NCI-H510A (cell line): ENCODE data around the gene SRGAP2.
"Not testable (repeated sequence)": the region's sequence is repeated elsewhere in the genome, so short reads cannot be mapped to it uniquely, and the experiment has no call there.

Experiments
- DNase-seq: peaks from one replicate; lab custom pipeline; 2025; lab: John Stamatoyannopoulos, UW

The SRGAP2 gene

DNA sequence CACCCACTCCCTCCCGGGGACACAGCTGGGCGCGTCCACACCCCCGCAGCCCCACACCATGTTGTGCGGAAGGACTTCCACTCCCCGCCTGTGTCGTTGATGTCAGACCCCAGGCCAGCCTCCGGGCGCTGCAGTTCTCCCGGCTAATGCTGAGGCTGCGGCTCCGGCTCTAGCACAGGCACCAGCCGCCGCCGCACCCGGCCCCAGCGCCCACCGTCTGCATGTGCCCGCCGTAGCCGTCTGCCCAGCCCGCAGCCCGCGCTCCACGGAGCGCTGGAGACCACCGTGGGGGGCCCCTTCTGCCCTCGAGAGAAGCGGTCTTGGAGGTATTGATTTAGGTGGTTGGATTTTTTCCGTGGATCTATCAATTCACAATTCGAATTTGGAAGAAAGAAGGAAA lies 2.2 kb downstream of the SRGAP2 start:
- not testable (repeated sequence) for DNase-seq

GRCh38 chr1:206210802-206211201 lies 7.5 kb downstream of the SRGAP2 start:
- not testable (repeated sequence) for DNase-seq

DNA sequence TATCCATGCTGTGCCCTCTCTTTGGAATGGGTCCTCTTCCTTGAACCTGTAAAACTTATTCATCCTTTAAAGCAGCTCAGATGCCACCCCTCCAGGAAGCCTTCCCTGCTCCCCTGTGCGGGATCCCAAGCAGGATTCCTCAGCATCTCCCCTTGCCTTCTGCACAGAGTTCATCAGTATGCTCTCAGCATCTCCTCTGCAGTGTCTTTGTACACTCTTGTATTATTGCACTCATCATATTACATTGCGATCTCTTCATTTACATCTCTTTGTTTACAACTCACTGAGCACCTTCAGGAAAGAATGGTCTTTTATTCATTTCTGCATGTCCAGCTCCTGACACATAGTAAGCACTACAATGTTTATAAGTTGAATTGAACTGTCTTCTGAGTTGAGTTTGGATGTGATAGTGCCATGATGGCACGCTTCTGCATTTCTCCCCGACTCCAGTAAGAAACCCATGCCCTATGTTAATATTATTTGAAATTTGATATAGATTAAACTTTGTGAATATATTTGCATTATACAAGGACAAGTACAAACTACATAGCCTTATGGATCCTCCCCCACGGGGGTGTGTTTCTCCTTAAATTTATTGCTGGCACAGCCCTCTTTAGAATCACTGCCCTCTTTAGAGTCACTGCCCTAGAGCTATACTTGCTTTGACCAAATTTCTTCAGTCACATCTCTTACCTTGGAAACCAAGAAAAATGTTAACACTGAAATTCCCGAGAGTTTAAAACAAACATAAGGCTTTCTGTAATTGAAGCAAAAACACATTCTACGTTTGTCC lies 12.5 kb downstream of the SRGAP2 start:
- DNase-seq, result not testable (repeated sequence)

DNA sequence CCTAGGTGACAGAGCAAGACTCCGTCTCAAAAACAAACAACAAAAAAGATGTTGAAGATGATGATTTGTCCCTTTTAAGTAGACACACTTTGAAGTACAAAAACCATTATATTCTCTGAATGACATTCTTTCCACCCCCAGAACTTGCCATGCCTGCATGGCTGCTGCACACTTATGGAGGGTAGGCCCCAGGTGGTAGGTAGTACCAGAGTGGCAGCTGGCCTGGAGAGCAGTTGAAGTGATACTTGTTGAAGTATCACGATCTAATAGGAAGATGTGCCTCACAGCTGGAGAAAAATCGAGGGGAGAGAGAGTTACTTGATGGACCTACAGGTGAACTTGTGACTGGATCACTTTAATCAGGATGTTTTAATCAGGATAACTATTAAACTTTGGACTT lies 14.9 kb downstream of the SRGAP2 start:
- not testable (repeated sequence) for DNase-seq

DNA sequence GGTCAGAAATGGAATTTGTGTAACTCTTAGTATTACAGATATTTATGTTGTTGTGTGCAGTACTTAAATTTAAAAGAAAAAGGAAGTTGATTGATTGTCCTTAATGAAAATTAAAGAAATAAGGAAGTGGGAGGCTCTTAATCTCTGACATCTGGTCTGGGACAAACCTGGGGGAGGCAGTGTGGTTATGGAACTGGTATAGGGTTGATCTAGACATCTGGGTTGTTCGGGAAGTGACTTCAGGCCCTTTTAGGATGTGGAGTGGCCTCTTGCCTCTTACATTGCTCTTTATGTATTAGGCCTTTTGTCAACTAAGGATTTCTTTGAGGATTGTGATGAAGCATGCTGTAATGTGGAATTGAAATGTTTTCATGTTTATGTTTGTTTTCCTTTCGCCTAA lies 15.4 kb downstream of the SRGAP2 start:
- not testable (repeated sequence) for DNase-seq

GRCh38 chr1:206219514-206220331 lies 16.4 kb downstream of the SRGAP2 start:
- not testable (repeated sequence) for DNase-seq

DNA sequence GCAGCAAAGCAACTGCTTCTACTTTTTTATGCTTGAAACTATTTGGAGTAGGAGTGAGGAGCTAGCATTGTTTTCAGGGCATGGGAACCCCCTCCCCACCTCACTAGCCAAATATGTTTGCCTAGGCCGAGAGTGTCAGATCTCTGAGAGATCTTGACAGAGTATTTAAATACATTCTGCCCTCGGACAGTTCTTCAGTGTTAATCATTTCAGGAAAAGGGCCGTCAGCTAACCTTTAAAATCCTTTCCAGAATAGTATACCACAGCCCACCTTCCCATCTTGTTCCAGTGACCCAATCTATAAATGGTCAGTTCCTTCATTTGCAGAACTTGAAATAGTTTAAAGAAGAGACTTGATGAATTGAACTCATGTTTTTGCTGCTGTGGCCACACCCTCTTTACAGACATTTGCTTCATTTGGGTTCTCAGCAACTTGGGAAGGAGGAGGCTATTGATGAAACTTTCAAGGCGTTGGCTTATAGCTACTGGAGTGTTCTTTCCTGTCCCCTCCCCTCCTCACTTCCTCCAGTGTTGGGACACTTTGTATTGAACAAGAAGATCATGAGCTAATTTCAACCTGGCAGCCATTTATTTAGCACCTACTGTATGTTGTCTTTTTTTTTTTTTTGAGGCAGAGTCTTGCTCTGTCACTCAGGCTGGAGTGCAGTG lies 17.1 kb downstream of the SRGAP2 start:
- not testable (repeated sequence) for DNase-seq

DNA sequence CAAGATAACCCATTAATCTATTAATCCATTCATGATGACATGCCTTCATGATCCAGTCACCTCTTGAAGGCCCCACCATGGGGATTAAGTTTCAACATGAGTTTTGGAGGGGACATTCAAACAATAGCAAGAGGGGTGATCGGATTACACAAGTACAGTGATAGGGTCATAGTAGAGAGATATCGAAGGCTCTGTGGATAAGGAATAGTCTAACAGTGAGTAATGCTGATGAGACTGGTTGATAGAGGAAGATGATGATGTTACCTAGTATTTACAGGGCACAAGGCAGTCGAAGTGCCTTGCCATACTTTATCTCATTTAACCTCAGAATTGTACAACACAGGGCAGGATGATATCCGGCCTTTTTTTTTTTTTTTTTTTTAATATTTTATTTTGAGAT lies 18.2 kb downstream of the SRGAP2 start:
- DNase-seq, result not testable (repeated sequence)

- DNase-seq, result not testable (repeated sequence)
These were observed 20.9 kb downstream of the SRGAP2 start for GRCh38 chr1:206224190-206224776.

DNA sequence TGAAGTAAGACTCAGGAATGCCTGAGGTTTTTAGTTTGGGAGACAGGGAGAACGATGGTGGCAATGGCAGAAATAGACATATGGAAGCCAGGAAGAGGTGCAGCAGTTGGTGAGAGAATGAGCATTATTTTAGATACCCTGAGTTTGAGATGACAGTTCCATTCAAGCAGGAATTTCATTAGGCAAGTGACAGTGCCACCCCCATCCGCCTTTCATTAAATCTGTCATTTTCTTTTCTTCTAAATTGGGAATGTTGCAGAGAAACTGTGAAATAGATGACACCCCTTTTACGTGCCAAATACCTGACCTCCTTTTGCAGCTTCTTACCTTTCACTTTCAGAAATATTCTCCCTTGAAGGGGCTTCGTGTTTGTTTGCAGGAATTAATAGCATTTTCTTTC lies 22.0 kb downstream of the SRGAP2 start:
- DNase-seq, result not testable (repeated sequence)

DNA sequence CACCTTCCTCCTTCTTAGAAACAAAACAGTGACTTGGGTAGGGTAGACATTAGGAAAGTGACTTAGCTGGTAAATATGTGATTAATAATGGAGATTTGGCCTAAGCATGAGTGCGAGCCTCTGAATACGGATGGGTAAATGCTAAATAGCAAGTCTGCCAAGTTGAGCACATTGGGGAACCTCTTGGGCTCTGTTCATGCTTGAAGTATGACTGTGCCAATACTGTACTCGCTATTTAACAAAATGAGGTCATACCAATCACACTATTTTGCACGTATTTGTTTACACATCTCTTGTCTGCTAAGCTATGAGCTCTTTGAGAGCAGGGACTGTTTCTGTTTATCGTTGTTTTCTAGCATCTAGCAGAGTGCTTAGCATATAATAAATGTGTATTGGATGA lies 23.5 kb downstream of the SRGAP2 start:
- DNase-seq, result not testable (repeated sequence)

- not testable (repeated sequence) for DNase-seq
These were observed 25.9 kb downstream of the SRGAP2 start for GRCh38 chr1:206229286-206229685.

DNA sequence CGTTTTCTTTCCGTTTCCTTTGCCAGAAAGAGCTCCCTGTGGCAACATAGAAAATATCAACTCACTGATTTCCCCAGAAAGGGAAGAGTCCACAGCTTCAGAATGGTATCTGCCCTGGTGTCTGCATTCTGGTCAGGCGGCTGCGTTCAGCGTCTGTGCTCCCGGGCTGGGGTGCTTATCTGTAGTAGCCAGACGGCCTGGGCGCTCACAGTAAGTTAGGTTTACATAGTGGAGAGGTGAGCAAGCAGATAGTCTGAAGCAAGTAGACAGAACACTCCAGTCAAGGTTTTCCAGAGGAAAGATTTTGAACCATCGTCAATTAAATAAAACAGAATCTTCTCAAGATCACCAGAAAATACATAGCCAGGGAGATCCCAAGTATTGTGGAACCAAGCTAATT lies 28.6 kb downstream of the SRGAP2 start:
- not testable (repeated sequence) for DNase-seq

- not testable (repeated sequence) for DNase-seq
These were observed 29.8 kb downstream of the SRGAP2 start for GRCh38 chr1:206232970-206233645.

DNA sequence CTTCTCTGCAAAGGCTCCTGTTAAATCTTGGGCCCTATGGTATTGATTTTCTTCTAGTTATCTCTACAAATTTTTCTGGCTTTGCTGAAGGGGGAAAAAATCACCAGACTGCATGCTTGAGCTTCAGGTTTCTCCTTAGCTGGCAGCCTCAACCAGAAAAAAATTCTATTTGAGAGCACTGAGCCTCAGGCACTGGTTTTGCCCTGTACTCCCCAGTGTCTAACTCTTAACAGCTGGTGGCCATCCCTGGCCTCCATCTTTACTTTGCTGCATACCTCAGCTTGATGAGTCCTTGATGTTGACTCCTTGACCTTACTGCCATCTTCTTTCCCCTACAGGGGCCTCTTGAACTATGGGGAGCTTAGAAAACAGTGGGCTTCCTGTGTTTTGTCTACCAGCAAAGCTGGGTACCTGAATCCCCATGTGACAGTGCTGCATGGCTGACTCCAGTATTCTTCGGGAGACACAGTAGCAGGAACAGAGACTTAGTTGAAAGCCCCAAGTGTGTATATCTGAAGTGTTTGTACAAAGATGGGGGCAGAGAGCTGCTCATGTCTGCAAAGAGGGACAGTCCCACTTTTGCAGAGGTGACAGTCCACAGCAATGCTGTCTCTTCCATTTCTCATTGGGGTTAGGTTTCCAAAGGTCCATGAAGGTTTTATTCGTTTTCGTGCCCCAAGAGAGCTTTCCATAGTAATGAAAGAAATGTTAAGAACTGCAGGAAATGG lies 31.0 kb downstream of the SRGAP2 start:
- DNase-seq, result not testable (repeated sequence)

DNA sequence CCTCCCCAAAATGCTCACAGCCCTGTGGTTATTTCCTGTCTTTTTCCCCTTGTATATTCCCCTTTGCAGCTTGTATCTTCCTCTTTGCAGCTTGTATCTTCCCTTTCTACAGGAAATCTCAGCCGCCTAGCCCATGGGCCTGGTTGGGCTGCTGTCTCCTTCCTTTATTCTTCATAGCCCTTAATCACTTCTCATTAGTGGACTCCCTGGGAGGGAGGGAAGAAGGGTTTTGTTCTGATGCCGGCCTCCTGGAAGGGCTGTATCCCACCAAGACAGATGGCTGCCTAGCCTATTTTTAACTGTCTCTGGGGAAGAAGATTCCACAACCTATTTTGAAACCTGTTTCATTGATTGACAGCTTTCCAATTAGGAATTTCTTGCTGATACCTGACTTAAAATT lies 31.8 kb downstream of the SRGAP2 start:
- not testable (repeated sequence) for DNase-seq

DNA sequence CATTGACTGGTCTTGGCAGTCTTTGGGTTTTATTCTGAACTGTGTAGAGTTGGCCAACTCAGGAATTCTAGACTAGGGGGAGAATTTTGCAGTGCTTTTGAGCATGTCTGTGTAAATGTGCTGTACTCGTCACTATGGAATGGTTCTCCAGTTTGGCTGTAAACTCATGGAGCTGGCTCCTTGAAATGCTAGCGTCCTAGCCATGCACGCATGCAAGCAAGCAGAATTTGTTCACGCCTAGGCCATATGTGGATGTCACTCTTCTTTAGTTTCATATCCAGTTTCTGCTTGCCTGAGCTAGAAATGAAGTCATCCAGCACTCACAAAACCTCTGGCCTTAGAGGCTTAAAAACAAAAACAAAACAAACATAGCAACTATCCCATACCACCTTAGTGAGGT lies 36.9 kb downstream of the SRGAP2 start:
- not testable (repeated sequence) for DNase-seq

- not testable (repeated sequence) for DNase-seq
These were observed 40.0 kb downstream of the SRGAP2 start for GRCh38 chr1:206243335-206243734.

DNA sequence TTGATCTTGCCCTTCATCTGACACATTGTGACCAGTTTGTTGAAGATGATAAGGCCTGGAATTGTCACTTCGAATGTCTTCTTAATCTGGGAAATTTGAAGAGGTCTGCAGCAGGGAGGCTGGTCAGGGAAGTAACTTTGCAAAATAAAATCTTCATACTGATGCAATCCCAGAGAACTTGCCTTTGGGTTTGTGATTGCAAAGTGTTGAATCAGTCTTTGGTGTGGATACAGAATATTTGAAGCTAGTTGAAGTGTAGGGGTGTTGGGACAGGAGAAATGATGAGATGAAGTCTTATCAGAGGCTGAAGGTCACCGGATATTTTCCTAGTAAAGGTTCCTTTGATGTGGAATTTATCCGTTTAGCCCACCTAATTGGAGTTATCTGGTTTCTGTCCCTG lies 42.1 kb downstream of the SRGAP2 start:
- not testable (repeated sequence) for DNase-seq

GRCh38 chr1:206246129-206246886 lies 43.0 kb downstream of the SRGAP2 start:
- DNase-seq, result not testable (repeated sequence)
